Loucy (cell line): ENCODE results near the gene NAT9.

Experiments used
- H2AFZ ChIP-seq: fragments of 200-600 bp; sonication (generic); 2 replicates; pipeline ENCODE4 v1.6.0; 2016; ENCODE audit warnings: antibody characterized with exemption, mild to moderate bottlenecking, low read length, moderate library complexity
- H3F3A ChIP-seq: fragments of 200-600 bp; 2 replicates; pipeline ENCODE4 v1.6.0; 2016; ENCODE audit warnings: antibody characterized with exemption, low read depth, mild to moderate bottlenecking
- H3K27me3 ChIP-seq: fragments of 200-600 bp; sonication (generic); 2 replicates; pipeline ENCODE4 v1.6.1; 2014; ENCODE audit warnings: low read length, mild to moderate bottlenecking; ENCODE audit not compliant: insufficient read depth, poor library complexity, severe bottlenecking
- H3K36me3 ChIP-seq: fragments of 200-600 bp; sonication (generic); 2 replicates; pipeline ENCODE4 v1.6.1; 2016; ENCODE audit warnings: low read length; ENCODE audit not compliant: insufficient read depth
- H3K4me1 ChIP-seq: fragments of 200-600 bp; sonication (generic); 2 replicates; pipeline ENCODE4 v1.5.1; 2014; ENCODE audit warnings: low read length, mild to moderate bottlenecking; ENCODE audit not compliant: insufficient read depth, poor library complexity, severe bottlenecking
- H3K4me2 ChIP-seq: fragments of 200-600 bp; sonication (generic); 2 replicates; pipeline ENCODE4 v1.6.0; 2014; ENCODE audit warnings: antibody characterized with exemption, low read length, low read depth, mild to moderate bottlenecking; ENCODE audit not compliant: poor library complexity, severe bottlenecking
- H3K4me3 ChIP-seq: fragments of 200-600 bp; sonication (generic); 2 replicates; pipeline ENCODE4 v1.5.1; 2014; ENCODE audit warnings: low read length, mild to moderate bottlenecking, mixed read lengths; ENCODE audit not compliant: poor library complexity, severe bottlenecking
- H3K79me2 ChIP-seq: fragments of 200-600 bp; sonication (generic); 2 replicates; pipeline ENCODE4 v1.6.1; 2014; ENCODE audit warnings: low read length; ENCODE audit not compliant: insufficient read depth
- H3K9ac ChIP-seq: fragments of 200-600 bp; sonication (generic); 2 replicates; pipeline ENCODE4 v1.6.0; 2014; ENCODE audit warnings: mild to moderate bottlenecking, low read depth, low read length, moderate library complexity; ENCODE audit not compliant: poor library complexity, severe bottlenecking
- H3K9me2 ChIP-seq: fragments of 200-600 bp; sonication (generic); replicated peaks from 2 replicates; pipeline ENCODE4 v1.6.1; 2016; ENCODE audit warnings: low read depth, low read length, mixed read lengths
- H3K9me3 ChIP-seq: fragments of 200-600 bp; sonication (generic); 2 replicates; pipeline ENCODE4 v1.6.1; 2014; ENCODE audit warnings: mild to moderate bottlenecking, antibody characterized with exemption, low read length, low read depth; ENCODE audit not compliant: insufficient read depth
- H4K20me1 ChIP-seq: fragments of 200-600 bp; sonication (generic); 2 replicates; pipeline ENCODE4 v1.6.0; 2014; ENCODE audit warnings: antibody characterized with exemption, low read length, mild to moderate bottlenecking; ENCODE audit not compliant: insufficient read depth, poor library complexity, severe bottlenecking
- EZH2phosphoT487 ChIP-seq: fragments of 200-600 bp; IDR thresholded peaks from 2 replicates; pipeline ENCODE4 v1.6.1; 2018; ENCODE audit warnings: antibody characterized with exemption, mild to moderate bottlenecking, moderate library complexity, borderline replicate concordance
- TF ChIP-seq, protein P1 (sequence below): fragments of 200-600 bp; sonication (generic); conservative IDR thresholded peaks from 2 replicates; pipeline ENCODE4 v1.5.1; 2014; ENCODE audit warnings: mild to moderate bottlenecking, antibody characterized with exemption, low read length

The NAT9 gene

GRCh38 chr17:74739227-74739831 lies 36.8 kb downstream of the NAT9 start:
- Histone ChIP-seq H3K4me3 (peak overlapping the region; percentile 92), H3K36me3 (no peaks in the 10 kb centered on the region), H3K9ac (peak overlapping the region; percentile 99), H3K27me3 (no peaks in the 10 kb centered on the region), H2AFZ (no peak overlapping the region), H3K4me2 (peak overlapping the region; percentile 78), H3K4me1 (peaks cover 63% of the 10 kb centered on the region), H3K9me2 (no peaks in the 10 kb centered on the region), H3K9me3 (no peaks in the 10 kb centered on the region), H4K20me1 (no peaks in the 10 kb centered on the region), H3K79me2 (peaks cover 56% of the 10 kb centered on the region), H3F3A (peaks cover 15% of the 10 kb centered on the region; the same call in 1 of the 2 replicates)
- no peak for TF ChIP-seq EZH2phosphoT487
- TF ChIP-seq, protein P1, sequence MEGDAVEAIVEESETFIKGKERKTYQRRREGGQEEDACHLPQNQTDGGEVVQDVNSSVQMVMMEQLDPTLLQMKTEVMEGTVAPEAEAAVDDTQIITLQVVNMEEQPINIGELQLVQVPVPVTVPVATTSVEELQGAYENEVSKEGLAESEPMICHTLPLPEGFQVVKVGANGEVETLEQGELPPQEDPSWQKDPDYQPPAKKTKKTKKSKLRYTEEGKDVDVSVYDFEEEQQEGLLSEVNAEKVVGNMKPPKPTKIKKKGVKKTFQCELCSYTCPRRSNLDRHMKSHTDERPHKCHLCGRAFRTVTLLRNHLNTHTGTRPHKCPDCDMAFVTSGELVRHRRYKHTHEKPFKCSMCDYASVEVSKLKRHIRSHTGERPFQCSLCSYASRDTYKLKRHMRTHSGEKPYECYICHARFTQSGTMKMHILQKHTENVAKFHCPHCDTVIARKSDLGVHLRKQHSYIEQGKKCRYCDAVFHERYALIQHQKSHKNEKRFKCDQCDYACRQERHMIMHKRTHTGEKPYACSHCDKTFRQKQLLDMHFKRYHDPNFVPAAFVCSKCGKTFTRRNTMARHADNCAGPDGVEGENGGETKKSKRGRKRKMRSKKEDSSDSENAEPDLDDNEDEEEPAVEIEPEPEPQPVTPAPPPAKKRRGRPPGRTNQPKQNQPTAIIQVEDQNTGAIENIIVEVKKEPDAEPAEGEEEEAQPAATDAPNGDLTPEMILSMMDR, result no peak

- H2AFZ ChIP-seq, result no peak overlapping the region
- H3K9ac ChIP-seq, result peak overlapping the region; percentile 99
- H3K4me3 ChIP-seq, result peak overlapping the region; percentile 92
These were observed 37.8 kb downstream of the NAT9 start for GRCh38 chr17:74738051-74738996.

DNA sequence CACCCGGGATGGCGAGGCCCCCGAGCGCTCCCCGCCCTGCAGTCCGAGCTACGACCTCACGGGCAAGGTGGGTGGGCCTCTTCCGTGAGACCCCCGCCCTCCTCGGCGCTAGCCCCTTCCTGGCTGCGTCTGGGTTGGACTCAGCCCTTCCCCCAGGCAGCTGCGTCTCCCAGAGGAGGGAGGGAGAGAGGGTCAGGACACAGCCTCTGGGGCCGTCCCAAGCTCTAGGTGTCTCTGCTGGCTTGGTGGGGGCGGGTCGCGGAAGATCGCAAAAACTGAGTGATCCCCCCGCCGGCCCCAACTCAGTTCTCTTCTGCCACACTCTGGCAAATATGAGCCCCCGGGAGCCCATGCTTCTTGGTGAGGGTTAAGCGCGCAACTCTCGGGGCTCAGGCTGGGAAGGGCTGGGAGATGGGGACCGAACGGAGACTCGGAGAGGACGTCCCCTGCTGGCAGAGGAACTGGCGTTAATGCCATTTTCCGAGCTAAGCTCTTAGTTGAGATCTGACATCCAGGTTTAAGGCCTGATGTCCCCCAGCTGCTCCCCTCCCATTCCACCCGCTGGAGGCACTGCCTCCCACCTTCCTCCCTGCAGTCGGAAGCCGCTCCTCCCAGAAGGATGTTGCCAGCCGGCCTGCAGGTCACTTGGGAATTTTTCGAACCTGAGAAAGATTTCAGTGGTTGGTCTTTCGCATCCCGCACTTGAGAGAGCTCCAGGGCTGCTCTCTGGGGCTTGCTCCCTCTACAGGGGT lies 38.7 kb downstream of the NAT9 start:
- peaks cover 41% of the 10 kb centered on the region for H3K79me2 ChIP-seq
- H3K9me3 ChIP-seq, result no peaks in the 10 kb centered on the region
- H4K20me1 ChIP-seq, result no peaks in the 10 kb centered on the region
- no peaks in the 10 kb centered on the region for H3K36me3 ChIP-seq
- no peak overlapping the region for H2AFZ ChIP-seq
- H3F3A ChIP-seq, result peaks cover 7% of the 10 kb centered on the region; the same call in 1 of the 2 replicates
- peak overlapping the region; percentile 68 for H3K4me2 ChIP-seq
- H3K4me1 ChIP-seq, result peaks cover 54% of the 10 kb centered on the region
- H3K9ac ChIP-seq, result peak overlapping the region; percentile 99
- peak overlapping the region; percentile 92 for H3K4me3 ChIP-seq
- no peaks in the 10 kb centered on the region for H3K27me3 ChIP-seq
- H3K9me2 ChIP-seq, result no peaks in the 10 kb centered on the region
- TF ChIP-seq, protein P1, result peak; percentile 61
- no peak for TF ChIP-seq EZH2phosphoT487

More at GRCh38 chr17:74738051-74738996, 37.8 kb downstream of the NAT9 start:
- no peaks in the 10 kb centered on the region for H3K9me3 ChIP-seq
- TF ChIP-seq, protein P1, result no peak
- no peak for TF ChIP-seq EZH2phosphoT487
- no peaks in the 10 kb centered on the region for H3K27me3 ChIP-seq
- H4K20me1 ChIP-seq, result no peaks in the 10 kb centered on the region
- H3F3A ChIP-seq, result peaks cover 14% of the 10 kb centered on the region; the same call in 1 of the 2 replicates
- no peaks in the 10 kb centered on the region for H3K9me2 ChIP-seq
- H3K79me2 ChIP-seq, result peaks cover 46% of the 10 kb centered on the region
- no peaks in the 10 kb centered on the region for H3K36me3 ChIP-seq
- peak overlapping the region; percentile 78 for H3K4me2 ChIP-seq
- H3K4me1 ChIP-seq, result peaks cover 61% of the 10 kb centered on the region
